Fibroblast of skin of left biceps (primary cell): ENCODE data around the gene NFKB2.

Source experiments
- DNase-seq, 2 experiments: peaks; one replicate each; pipeline ENCODE4 v3.0.0-alpha.2; 2013; ENCODE audit warnings: low read depth in 2 of 2

The NFKB2 gene

GRCh38 chr10:102408728-102409603, 13.5 kb downstream of the NFKB2 start:
- DNase-seq = peak in 1 of 2 experiments; percentile 32

GRCh38 chr10:102409604-102410428, 14.3 kb downstream of the NFKB2 start:
- no peak for DNase-seq

- no peak for DNase-seq
Measured at GRCh38 chr10:102410429-102411073, 15.0 kb downstream of the NFKB2 start.

- no peak for DNase-seq
Measured at GRCh38 chr10:102411341-102412255, 16.1 kb downstream of the NFKB2 start.

- no peak for DNase-seq
Measured at GRCh38 chr10:102412293-102412692, 16.8 kb downstream of the NFKB2 start.

- no peak for DNase-seq
Measured at GRCh38 chr10:102413053-102413705, 17.7 kb downstream of the NFKB2 start.

GRCh38 chr10:102413806-102414561, 18.5 kb downstream of the NFKB2 start:
- no peak for DNase-seq

- DNase-seq = no peak
Measured at GRCh38 chr10:102414749-102415148, 19.2 kb downstream of the NFKB2 start.

- no peak for DNase-seq
Measured at GRCh38 chr10:102416283-102416682, 20.8 kb downstream of the NFKB2 start.

- DNase-seq = no peak
Measured at GRCh38 chr10:102416695-102417094, 21.2 kb downstream of the NFKB2 start.

GRCh38 chr10:102418622-102419268, 23.2 kb downstream of the NFKB2 start, which contains the start of gene PSD:
Gene PSD (minus strand): TSS chr10:102418785. CDS start chr10:102417038, 1,747 bp downstream.
- DNase-seq = no peak

- no peak for DNase-seq
Measured at GRCh38 chr10:102419269-102420180, 24.0 kb downstream of the NFKB2 start.

- DNase-seq = no peak
Measured at GRCh38 chr10:102420181-102420713, 24.7 kb downstream of the NFKB2 start.

- DNase-seq = peak; percentile 91 to 94
Measured at GRCh38 chr10:102420714-102421506, 25.4 kb downstream of the NFKB2 start, which contains the start of gene FBXL15. Gene FBXL15 (plus strand): TSS chr10:102420836. CDS start chr10:102421130, 294 bp downstream.

- DNase-seq = no peak
Measured at GRCh38 chr10:102421507-102421756, 25.9 kb downstream of the NFKB2 start.

- no peak for DNase-seq
Measured at GRCh38 chr10:102421757-102422512, 26.4 kb downstream of the NFKB2 start.
